ENCODE measurements around the gene RAB18. TPM values are rescaled to one million over a fixed set of nuclear protein-coding genes. Genes with fewer than 3 reads are reported as not detected.

The RAB18 gene
- total RNA-seq, 4 donors from 2014 or later, result 46.0 to 51.6 (median 47.1) TPM

GRCh38 chr10:27536437-27536836, 32.3 kb downstream of the RAB18 start:
- ATAC-seq, result no peak

GRCh38 chr10:27537166-27537565, 33.1 kb downstream of the RAB18 start:
- ATAC-seq, result no peak
- H3K27ac ChIP-seq, result no peak overlapping the region
- intact Hi-C loops (cut with DNase I; ENCODE audit: low total_unique reads), result no loop called here
- no peaks in the 10 kb centered on the region for H3K9me3 ChIP-seq
- no peaks in the 10 kb centered on the region for H3K27me3 ChIP-seq
- peaks cover 0 to 45% of the 10 kb centered on the region in 2 donors for H3K36me3 ChIP-seq
- TF ChIP-seq POLR2A (IDR thresholded peaks at IDR 0.05) (no peak), CTCF (IDR thresholded peaks at IDR 0.05 in 4 of 5, conservative IDR thresholded peaks at IDR 0.05 in 1 of 5) (no peak)
- no peaks in the 10 kb centered on the region for H3K4me1 ChIP-seq
- no peak for DNase-seq
- no peak overlapping the region for H3K4me3 ChIP-seq
- in situ Hi-C loops (cut with MboI; ENCODE audit: low sequenced_read_pairs in 4 of 4), result no loop called here

More at GRCh38 chr10:27536437-27536836, 32.3 kb downstream of the RAB18 start:
- no peak for DNase-seq
- intact Hi-C loops (cut with DNase I; ENCODE audit: low total_unique reads), result no loop called here
- Histone ChIP-seq H3K4me1 (no peaks in the 10 kb centered on the region), H3K9me3 (no peaks in the 10 kb centered on the region), H3K27me3 (no peaks in the 10 kb centered on the region), H3K36me3 (peaks cover 0 to 45% of the 10 kb centered on the region in 2 donors), H3K27ac (no peak overlapping the region), H3K4me3 (no peak overlapping the region)
- in situ Hi-C loops (cut with MboI; ENCODE audit: low sequenced_read_pairs in 4 of 4), result no loop called here
- TF ChIP-seq CTCF (IDR thresholded peaks at IDR 0.05 in 4 of 5, conservative IDR thresholded peaks at IDR 0.05 in 1 of 5), result no peak
- TF ChIP-seq POLR2A (IDR thresholded peaks at IDR 0.05), result no peak

GRCh38 chr10:27537787-27538186, 33.7 kb downstream of the RAB18 start:
- H3K27ac ChIP-seq, result no peak overlapping the region
- in situ Hi-C loops (cut with MboI; ENCODE audit: low sequenced_read_pairs in 4 of 4), result no loop called here
- no peaks in the 10 kb centered on the region for H3K4me1 ChIP-seq
- no peak for ATAC-seq
- H3K4me3 ChIP-seq, result no peak overlapping the region
- H3K27me3 ChIP-seq, result no peaks in the 10 kb centered on the region
- no peak for DNase-seq
- no peak for TF ChIP-seq POLR2A (IDR thresholded peaks at IDR 0.05)
- TF ChIP-seq CTCF (IDR thresholded peaks at IDR 0.05 in 4 of 5, conservative IDR thresholded peaks at IDR 0.05 in 1 of 5), result no peak
- H3K9me3 ChIP-seq, result no peaks in the 10 kb centered on the region
- peaks cover 0 to 46% of the 10 kb centered on the region in 2 donors for H3K36me3 ChIP-seq
- intact Hi-C loops (cut with DNase I; ENCODE audit: low total_unique reads), result no loop called here

GRCh38 chr10:27540672-27541071, 36.6 kb downstream of the RAB18 start:
- H3K36me3 ChIP-seq, result peaks cover 0 to 30% of the 10 kb centered on the region in 2 donors
- no peak overlapping the region for H3K4me3 ChIP-seq
- H3K9me3 ChIP-seq, result no peaks in the 10 kb centered on the region
- in situ Hi-C loops (cut with MboI; ENCODE audit: low sequenced_read_pairs in 4 of 4), result no loop called here
- DNase-seq, result no peak
- ATAC-seq, result no peak
- H3K4me1 ChIP-seq, result no peaks in the 10 kb centered on the region
- H3K27me3 ChIP-seq, result no peaks in the 10 kb centered on the region
- H3K27ac ChIP-seq, result no peak overlapping the region
- TF ChIP-seq POLR2A (IDR thresholded peaks at IDR 0.05) (no peak), CTCF (IDR thresholded peaks at IDR 0.05 in 4 of 5, conservative IDR thresholded peaks at IDR 0.05 in 1 of 5) (no peak)
- intact Hi-C loops (cut with DNase I; ENCODE audit: low total_unique reads), result no loop called here

Measured in gastrocnemius medialis (tissue), 4 donors.